Transverse colon (tissue), 4 donors: ENCODE data around the gene ERCC6L2. TPM values are rescaled to one million over a fixed set of nuclear protein-coding genes. Genes with fewer than 3 reads are reported as not detected.

ENCODE experiments used
- DNase-seq: peaks from one replicate; pipeline ENCODE4 v3.0.0-alpha.2; 2019
- H3K27ac ChIP-seq, 4 donors: fragments of 200-600 bp; sonication (generic); 2 replicates each; pipeline ENCODE4 v1.5.1; 2016 to 2018; ENCODE audit warnings: inconsistent platforms in 4 of 4
- H3K27me3 ChIP-seq: fragments of 200-600 bp; sonication (generic); 2 replicates; pipeline ENCODE4 v1.5.1; 2017; ENCODE audit warnings: inconsistent platforms
- H3K36me3 ChIP-seq, 4 donors: fragments of 200-600 bp; sonication (generic); 2 replicates each; pipeline ENCODE4 v1.5.1; 2017 to 2019; ENCODE audit warnings: inconsistent platforms in 4 of 4
- H3K4me1 ChIP-seq, 4 donors: fragments of 200-600 bp; sonication (generic); 2 replicates each; pipeline ENCODE4 v1.5.1; 2017 to 2020; ENCODE audit warnings: inconsistent platforms in 4 of 4
- H3K4me3 ChIP-seq, 4 donors: fragments of 200-600 bp; sonication (generic); 1 replicate in 1 of 4; 2 replicates in 3 of 4; pipeline versions ENCODE4 v1.5.1 to v1.6.1; 2017 to 2019; ENCODE audit warnings: inconsistent platforms in 4 of 4
- H3K9me3 ChIP-seq, 2 donors: fragments of 200-600 bp; sonication (generic); 2 replicates each; pipeline ENCODE4 v1.5.1; 2017 to 2019; ENCODE audit warnings: inconsistent platforms in 2 of 2
- CTCF ChIP-seq, 5 experiments: fragments of 200-600 bp in 3 of 5; fragments of 450-650 bp in 2 of 5; sonication (generic) in 3 of 5; IDR thresholded peaks; 1 replicate in 2 of 5; 2 replicates in 3 of 5; pipeline ENCODE4 v1.5.1; 2016 to 2017; ENCODE audit warnings: antibody characterized with exemption in 5 of 5, inconsistent platforms in 3 of 5, mild to moderate bottlenecking in 2 of 5, moderate library complexity in 1 of 5
- EP300 ChIP-seq: sonication (generic); formaldehyde crosslinking; IDR thresholded peaks from one replicate; pipeline ENCODE4 v1.6.1; 2017; ENCODE audit warnings: antibody characterized with exemption, low read depth
- POLR2A ChIP-seq: fragments of 450-650 bp; IDR thresholded peaks from one replicate; pipeline ENCODE4 v1.6.1; 2016; ENCODE audit warnings: antibody characterized with exemption, mild to moderate bottlenecking, moderate library complexity
- POLR2AphosphoS5 ChIP-seq, 3 donors: sonication (generic); formaldehyde crosslinking; IDR thresholded peaks; one replicate each; pipeline ENCODE4 v1.6.1; 2016; ENCODE audit warnings: antibody characterized with exemption in 3 of 3
- WGBS, 2 donors: methylation state at CpG; one replicate each; pipeline ENCODE4 v1.1.5; 2018; ENCODE audit warnings: low coverage in 1 of 2; 5-methylcytosine and 5-hydroxymethylcytosine counted together
- in situ Hi-C, 4 donors: fragments of 200-750 bp; cut with MboI; loops; one replicate each; pipeline versions ENCODE4 v1.15.0 to v1.15.1; 2017; ENCODE audit warnings: low sequenced_read_pairs in 3 of 4, low pct_ligation_motif_present in 1 of 4, low pct_unique_long_range_greater_than_20kb in 1 of 4
- intact Hi-C: fragments of 100-400 bp; cut with DNase I; formaldehyde crosslinking; loops from one replicate; pipeline ENCODE4 v1.15.1; 2023; ENCODE audit warnings: low total_unique reads
- total RNA-seq, 4 donors: library from RNA; depleted of rRNA; stranded (reverse); fragments of >200 nt; gene quantifications; one replicate each; pipeline ENCODE4 v1.1.0, GENCODE V29; 2016

The ERCC6L2 gene
- total RNA-seq, 4 donors from 2014 or later: 62.7 to 84.6 (median 77.3) TPM

GRCh38 chr9:95892690-95893089 is 17.2 kb downstream of the ERCC6L2 start:
- WGBS, 2 donors: 96 to 100% methylated on average over 2 of the region's 2 CpGs
- DNase-seq: no peak
- Histone ChIP-seq H3K9me3 (no peaks in the 10 kb centered on the region), H3K27ac (no peak overlapping the region), H3K27me3 (no peaks in the 10 kb centered on the region), H3K4me1 (no peaks in the 10 kb centered on the region), H3K4me3 (no peak overlapping the region), H3K36me3 (peaks cover 0 to 4% (median 0%) of the 10 kb centered on the region in 4 donors)
- TF ChIP-seq POLR2AphosphoS5 (IDR thresholded peaks at IDR 0.05) (no peak), CTCF (IDR thresholded peaks at IDR 0.05) (no peak), POLR2A (no peak), EP300 (no peak)
- in situ Hi-C loops (no loop called here), intact Hi-C loops (no loop called here)

GRCh38 chr9:95896580-95896979 is 21.1 kb downstream of the ERCC6L2 start:
- DNase-seq: no peak
- H3K36me3 ChIP-seq: peaks cover 0 to 21% (median 0%) of the 10 kb centered on the region in 4 donors
- in situ Hi-C loops (no loop called here), intact Hi-C loops (no loop called here)
- WGBS, 2 donors: 97% methylated on average over 2 of the region's 2 CpGs; no CpG with 5 or more reads in 1 of the 2 donors
- peaks cover 0 to 7% (median 3%) of the 10 kb centered on the region in 4 donors for H3K4me1 ChIP-seq
- H3K4me3 ChIP-seq: no peak overlapping the region
- H3K27ac ChIP-seq: no peak overlapping the region
- TF ChIP-seq EP300 (no peak), POLR2AphosphoS5 (IDR thresholded peaks at IDR 0.05) (no peak), CTCF (IDR thresholded peaks at IDR 0.05) (no peak), POLR2A (no peak)
- no peaks in the 10 kb centered on the region for H3K9me3 ChIP-seq
- H3K27me3 ChIP-seq: no peaks in the 10 kb centered on the region

- peaks cover 0 to 15% (median 7%) of the 10 kb centered on the region in 4 donors for H3K4me1 ChIP-seq
- 24 to 61% methylated on average over 3 of the region's 3 CpGs for WGBS, 2 donors
- in situ Hi-C loops: no loop called here
- peaks cover 0 to 17% (median 0%) of the 10 kb centered on the region in 4 donors for H3K36me3 ChIP-seq
- no peak for TF ChIP-seq CTCF (IDR thresholded peaks at IDR 0.05)
- no peak for TF ChIP-seq EP300
- no peak for TF ChIP-seq POLR2AphosphoS5 (IDR thresholded peaks at IDR 0.05)
- no peak for TF ChIP-seq POLR2A
- no peaks in the 10 kb centered on the region for H3K9me3 ChIP-seq
- no peaks in the 10 kb centered on the region for H3K27me3 ChIP-seq
- H3K27ac ChIP-seq: peak overlapping the region in 1 of 4 donors; percentile 21
- intact Hi-C loops: no loop called here
- no peak overlapping the region for H3K4me3 ChIP-seq
- DNase-seq: peak; percentile 28
Observed at GRCh38 chr9:95901506-95901905, 26.0 kb downstream of the ERCC6L2 start.

- peaks cover 0 to 16% (median 0%) of the 10 kb centered on the region in 4 donors for H3K36me3 ChIP-seq
- H3K4me1 ChIP-seq: peaks cover 0 to 15% (median 7%) of the 10 kb centered on the region in 4 donors
- H3K27ac ChIP-seq: no peak overlapping the region
- no peak overlapping the region for H3K4me3 ChIP-seq
- DNase-seq: no peak
- no peaks in the 10 kb centered on the region for H3K27me3 ChIP-seq
- intact Hi-C loops: no loop called here
- TF ChIP-seq POLR2A (no peak), POLR2AphosphoS5 (IDR thresholded peaks at IDR 0.05) (no peak), CTCF (IDR thresholded peaks at IDR 0.05) (no peak), EP300 (no peak)
- H3K9me3 ChIP-seq: no peaks in the 10 kb centered on the region
- in situ Hi-C loops: no loop called here
Observed at GRCh38 chr9:95903398-95903797, 27.9 kb downstream of the ERCC6L2 start.
